Measurements from ENCODE around the gene SHMT2. TPM values are rescaled to one million over a fixed set of nuclear protein-coding genes. Genes with fewer than 3 reads are reported as not detected.

Gene SHMT2
- total RNA-seq, 1 donor from 2014 or later: 268 TPM

DNA sequence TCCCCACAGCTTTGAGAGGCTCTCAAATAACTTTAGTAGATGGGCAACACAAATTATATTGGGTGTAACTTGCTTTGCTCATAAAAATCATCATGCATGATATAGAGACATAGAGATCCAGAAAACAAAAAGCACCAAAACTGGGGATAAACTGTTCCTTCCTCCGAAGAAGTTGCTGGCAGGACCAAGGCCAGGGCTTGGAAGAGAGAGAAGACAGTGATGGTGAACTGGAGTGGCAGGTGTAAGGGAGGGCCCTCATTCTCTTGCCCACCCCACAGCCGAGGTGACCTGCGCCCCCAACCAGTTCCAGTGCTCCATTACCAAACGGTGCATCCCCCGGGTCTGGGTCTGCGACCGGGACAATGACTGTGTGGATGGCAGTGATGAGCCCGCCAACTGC is 28.3 kb upstream of the SHMT2 start:
- intact Hi-C loops (cut with micrococcal nuclease): no loop called here
- TF ChIP-seq, protein P1, sequence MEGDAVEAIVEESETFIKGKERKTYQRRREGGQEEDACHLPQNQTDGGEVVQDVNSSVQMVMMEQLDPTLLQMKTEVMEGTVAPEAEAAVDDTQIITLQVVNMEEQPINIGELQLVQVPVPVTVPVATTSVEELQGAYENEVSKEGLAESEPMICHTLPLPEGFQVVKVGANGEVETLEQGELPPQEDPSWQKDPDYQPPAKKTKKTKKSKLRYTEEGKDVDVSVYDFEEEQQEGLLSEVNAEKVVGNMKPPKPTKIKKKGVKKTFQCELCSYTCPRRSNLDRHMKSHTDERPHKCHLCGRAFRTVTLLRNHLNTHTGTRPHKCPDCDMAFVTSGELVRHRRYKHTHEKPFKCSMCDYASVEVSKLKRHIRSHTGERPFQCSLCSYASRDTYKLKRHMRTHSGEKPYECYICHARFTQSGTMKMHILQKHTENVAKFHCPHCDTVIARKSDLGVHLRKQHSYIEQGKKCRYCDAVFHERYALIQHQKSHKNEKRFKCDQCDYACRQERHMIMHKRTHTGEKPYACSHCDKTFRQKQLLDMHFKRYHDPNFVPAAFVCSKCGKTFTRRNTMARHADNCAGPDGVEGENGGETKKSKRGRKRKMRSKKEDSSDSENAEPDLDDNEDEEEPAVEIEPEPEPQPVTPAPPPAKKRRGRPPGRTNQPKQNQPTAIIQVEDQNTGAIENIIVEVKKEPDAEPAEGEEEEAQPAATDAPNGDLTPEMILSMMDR (IDR thresholded peaks at IDR 0.05): no peak
- no peak for ATAC-seq (ENCODE audit: low read depth)
- Mint-ChIP-seq H3K4me1 (no peaks in the 10 kb centered on the region), H3K36me3 (ENCODE audit: low read depth) (no peaks in the 10 kb centered on the region), H3K27ac (no peak overlapping the region), H3K27me3 (no peaks in the 10 kb centered on the region), H3K4me3 (no peak overlapping the region), H3K9me3 (no peaks in the 10 kb centered on the region)
- POLR2A ChIA-PET: no interaction called here
- no peak for DNase-seq
- CTCF ChIA-PET: no interaction called here

DNA sequence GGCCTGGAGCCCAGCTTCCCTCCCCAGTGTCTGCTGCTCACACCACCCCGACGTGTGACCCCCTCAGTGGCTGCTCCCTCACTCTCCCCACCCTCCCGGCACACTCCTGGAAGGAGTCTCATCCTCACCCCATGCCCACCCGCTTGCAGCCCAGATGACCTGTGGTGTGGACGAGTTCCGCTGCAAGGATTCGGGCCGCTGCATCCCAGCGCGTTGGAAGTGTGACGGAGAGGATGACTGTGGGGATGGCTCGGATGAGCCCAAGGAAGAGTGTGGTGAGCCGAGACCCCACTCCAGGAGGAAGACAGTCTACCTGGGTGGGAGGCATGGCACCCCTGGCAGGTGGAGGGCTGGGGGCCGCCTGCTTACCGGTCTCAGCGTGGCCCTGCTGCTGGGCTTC is 27.9 kb upstream of the SHMT2 start:
- Mint-ChIP-seq H3K4me3 (no peak overlapping the region), H3K4me1 (no peaks in the 10 kb centered on the region), H3K9me3 (no peaks in the 10 kb centered on the region), H3K27me3 (no peaks in the 10 kb centered on the region), H3K27ac (no peak overlapping the region), H3K36me3 (ENCODE audit: low read depth) (no peaks in the 10 kb centered on the region)
- ChIA-PET POLR2A (no interaction called here), CTCF (no interaction called here)
- no peak for DNase-seq
- intact Hi-C loops (cut with micrococcal nuclease): no loop called here
- no peak for ATAC-seq (ENCODE audit: low read depth)
- TF ChIP-seq, protein P1 (IDR thresholded peaks at IDR 0.05): no peak

DNA sequence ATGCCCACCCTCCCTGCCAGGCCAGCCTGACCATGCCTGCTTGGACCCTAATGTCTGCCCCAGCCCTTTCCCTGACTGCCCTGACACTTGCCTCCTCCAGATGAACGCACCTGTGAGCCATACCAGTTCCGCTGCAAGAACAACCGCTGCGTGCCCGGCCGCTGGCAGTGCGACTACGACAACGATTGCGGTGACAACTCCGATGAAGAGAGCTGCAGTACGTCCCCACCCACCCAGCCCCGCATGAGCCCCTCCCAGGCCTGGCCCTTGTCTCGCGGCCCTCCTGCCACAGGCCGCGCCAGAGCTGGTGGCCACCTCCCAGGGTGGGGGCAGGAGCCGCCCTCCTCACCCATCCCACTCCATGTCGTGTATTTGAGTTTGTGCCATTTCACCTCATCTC is 27.2 kb upstream of the SHMT2 start:
- H3K4me1 Mint-ChIP-seq: no peaks in the 10 kb centered on the region
- no peaks in the 10 kb centered on the region for H3K9me3 Mint-ChIP-seq

DNA sequence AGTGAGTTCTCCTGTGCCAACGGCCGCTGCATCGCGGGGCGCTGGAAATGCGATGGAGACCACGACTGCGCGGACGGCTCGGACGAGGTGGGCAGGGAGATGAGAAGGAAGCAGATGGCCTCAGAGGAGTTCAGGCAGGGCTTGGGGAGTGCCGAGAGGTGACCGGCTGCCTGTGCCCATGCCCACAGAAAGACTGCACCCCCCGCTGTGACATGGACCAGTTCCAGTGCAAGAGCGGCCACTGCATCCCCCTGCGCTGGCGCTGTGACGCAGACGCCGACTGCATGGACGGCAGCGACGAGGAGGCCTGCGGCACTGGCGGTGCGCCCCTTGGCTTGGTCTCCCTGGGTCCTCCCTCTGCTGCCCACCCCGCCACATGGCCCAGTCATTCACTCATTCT is 26.3 kb upstream of the SHMT2 start:
- TF ChIP-seq, protein P1 (IDR thresholded peaks at IDR 0.05): no peak
- Mint-ChIP-seq H3K4me1 (no peaks in the 10 kb centered on the region), H3K9me3 (no peaks in the 10 kb centered on the region), H3K27ac (no peak overlapping the region), H3K27me3 (no peaks in the 10 kb centered on the region), H3K36me3 (ENCODE audit: low read depth) (no peaks in the 10 kb centered on the region), H3K4me3 (no peak overlapping the region)
- ATAC-seq (ENCODE audit: low read depth) (no peak), DNase-seq (no peak)
- intact Hi-C loops (cut with micrococcal nuclease): no loop called here
- POLR2A ChIA-PET: no interaction called here
- CTCF ChIA-PET: no interaction called here

More for the DNA sequence above, 27.2 kb upstream of the SHMT2 start:
- H3K36me3 Mint-ChIP-seq (ENCODE audit: low read depth): no peaks in the 10 kb centered on the region
- no peak for DNase-seq
- TF ChIP-seq, protein P1 (IDR thresholded peaks at IDR 0.05): no peak
- no peak overlapping the region for H3K4me3 Mint-ChIP-seq
- intact Hi-C loops (cut with micrococcal nuclease): no loop called here
- ChIA-PET CTCF (no interaction called here), POLR2A (no interaction called here)
- H3K27me3 Mint-ChIP-seq: no peaks in the 10 kb centered on the region
- ATAC-seq (ENCODE audit: low read depth): no peak
- no peak overlapping the region for H3K27ac Mint-ChIP-seq

DNA sequence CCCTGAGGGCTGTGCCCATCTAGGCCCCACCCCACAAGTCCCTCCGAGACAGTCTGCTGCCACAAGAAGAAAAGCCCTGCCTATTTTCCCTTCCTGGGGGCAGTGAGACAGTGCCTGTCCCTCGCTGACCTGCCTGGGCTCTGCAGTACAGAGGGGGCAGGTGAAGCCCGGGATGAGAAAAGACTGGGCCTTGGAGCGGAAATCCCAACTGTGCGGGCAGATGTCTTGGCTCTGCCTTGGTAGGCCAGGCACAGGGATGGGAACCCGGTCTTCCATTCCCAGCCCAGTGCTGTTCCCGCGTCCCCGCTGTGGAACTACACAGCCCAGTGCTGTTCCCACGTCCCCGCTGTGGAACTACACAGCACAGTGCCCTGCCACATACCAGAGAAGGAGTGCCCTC is 25.7 kb upstream of the SHMT2 start:
- no peaks in the 10 kb centered on the region for H3K4me1 Mint-ChIP-seq
- H3K27ac Mint-ChIP-seq: no peak overlapping the region
- ChIA-PET POLR2A (no interaction called here), CTCF (no interaction called here)
- TF ChIP-seq, protein P1 (IDR thresholded peaks at IDR 0.05): no peak
- intact Hi-C loops (cut with micrococcal nuclease): no loop called here
- H3K27me3 Mint-ChIP-seq: no peaks in the 10 kb centered on the region
- no peaks in the 10 kb centered on the region for H3K36me3 Mint-ChIP-seq (ENCODE audit: low read depth)
- DNase-seq: no peak
- no peak overlapping the region for H3K4me3 Mint-ChIP-seq
- ATAC-seq (ENCODE audit: low read depth): no peak
- no peaks in the 10 kb centered on the region for H3K9me3 Mint-ChIP-seq
